Keratinocyte (primary cell): Measurements from ENCODE around the gene SCAND1. TPM values are rescaled to one million over a fixed set of nuclear protein-coding genes. Genes with fewer than 3 reads are reported as not detected.

Source experiments
- DNase-seq: peaks from one replicate; pipeline ENCODE4 v3.0.0-alpha.2; 2011; ENCODE audit warnings: low read depth, missing footprints, low spot score
- FAIRE-seq: peaks from 2 replicates; lab custom pipeline; 2011; peaks lifted over from hg19 to GRCh38; lab: Jason Lieb, UNC
- H2AFZ ChIP-seq: 2 replicates; pipeline ENCODE4 v1.6.0; 2012; ENCODE audit warnings: low read length, control low read depth, inconsistent platforms; ENCODE audit not compliant: control insufficient read depth
- H3K27ac ChIP-seq: 2 replicates; pipeline ENCODE4 v1.5.1; 2011; ENCODE audit warnings: low read length; ENCODE audit not compliant: control insufficient read depth, insufficient read depth
- H3K27me3 ChIP-seq: 3 replicates; pipeline ENCODE4 v1.6.0; 2011; ENCODE audit warnings: low read length; ENCODE audit not compliant: control insufficient read depth, insufficient read depth; ENCODE audit errors: extremely low read depth
- H3K36me3 ChIP-seq, 2 experiments: 2 replicates in 1 of 2; 3 replicates in 1 of 2; pipeline ENCODE4 v1.5.1; 2011; ENCODE audit warnings: low read length in 2 of 2, mild to moderate bottlenecking in 1 of 2; ENCODE audit not compliant: control insufficient read depth in 2 of 2, insufficient read depth in 2 of 2; ENCODE audit errors: extremely low read depth in 1 of 2
- H3K4me1 ChIP-seq: 3 replicates; pipeline ENCODE4 v1.5.1; 2011; ENCODE audit warnings: low read length; ENCODE audit not compliant: control insufficient read depth, insufficient read depth; ENCODE audit errors: extremely low read depth
- H3K4me2 ChIP-seq: 3 replicates; pipeline ENCODE4 v1.6.0; 2011; ENCODE audit warnings: low read depth, low read length; ENCODE audit not compliant: control insufficient read depth, insufficient read depth; ENCODE audit errors: extremely low read depth
- H3K4me3 ChIP-seq, 3 experiments: fragments of 200-600 bp in 1 of 3; sonication (generic) in 1 of 3; 2 replicates in 2 of 3; 3 replicates in 1 of 3; pipeline ENCODE4 v1.5.1; 2011 to 2016; ENCODE audit warnings: low read length in 3 of 3, mild to moderate bottlenecking in 3 of 3, control low read depth in 2 of 3, inconsistent platforms in 1 of 3, low read depth in 1 of 3, mixed read lengths in 1 of 3, mixed run types in 1 of 3, moderate library complexity in 1 of 3; ENCODE audit not compliant: control insufficient read depth in 2 of 3, insufficient read depth in 2 of 3; ENCODE audit errors: extremely low read depth in 1 of 3
- H3K79me2 ChIP-seq: 2 replicates; pipeline ENCODE4 v1.6.0; 2012; ENCODE audit warnings: low read length; ENCODE audit not compliant: control insufficient read depth, insufficient read depth
- H3K9ac ChIP-seq: 3 replicates; pipeline ENCODE4 v1.6.0; 2011; ENCODE audit warnings: low read length; ENCODE audit not compliant: control insufficient read depth, insufficient read depth; ENCODE audit errors: extremely low read depth
- H3K9me1 ChIP-seq: 3 replicates; pipeline ENCODE4 v1.6.0; 2011; ENCODE audit warnings: low read length; ENCODE audit not compliant: control insufficient read depth, insufficient read depth; ENCODE audit errors: extremely low read depth
- H3K9me3 ChIP-seq: 2 replicates; pipeline ENCODE4 v1.5.1; 2012; ENCODE audit warnings: low read depth, low read length; ENCODE audit not compliant: control insufficient read depth
- H4K20me1 ChIP-seq: 3 replicates; pipeline ENCODE4 v1.6.0; 2011; ENCODE audit warnings: low read length; ENCODE audit not compliant: control insufficient read depth, insufficient read depth; ENCODE audit errors: extremely low read depth
- EZH2 ChIP-seq: IDR thresholded peaks from one replicate; pipeline ENCODE4 v1.6.1; 2012; ENCODE audit warnings: inconsistent platforms, mild to moderate bottlenecking, low read length, moderate library complexity
- dilution Hi-C: fragments of 300-500 bp; cut with MboI; formaldehyde crosslinking; loops from one replicate; pipeline ENCODE4 v1.7.0; 2020; ENCODE audit warnings: low sequenced_read_pairs; ENCODE audit not compliant: extremely low pct_ligation_motif_present
- polyA plus RNA-seq, 5 experiments: library from polyadenylated mRNA; depleted of rRNA in 3 of 5; stranded (reverse) in 3 of 5; stranded (forward) in 1 of 5; unstranded in 1 of 5; fragments of >200 nt; gene quantifications; 1 replicate in 1 of 5; 2 replicates in 3 of 5; 3 replicates in 1 of 5; pipeline versions ENCODE4 v1.2.1 to v1.2.3, GENCODE V29; 2011 to 2012; ENCODE audit warnings: missing spikeins in 2 of 5, low read depth in 1 of 5, low replicate concordance in 1 of 5
- TF ChIP-seq, protein P1 (sequence below), 3 experiments: IDR thresholded peaks in 1 of 3; conservative IDR thresholded peaks in 1 of 3; optimal IDR thresholded peaks in 1 of 3; 2 replicates in 2 of 3; 3 replicates in 1 of 3; pipeline versions ENCODE3 to v1.5.1; 2011; ENCODE audit warnings: low read length in 3 of 3, mild to moderate bottlenecking in 3 of 3, moderate library complexity in 2 of 3, control low read depth in 1 of 3, inconsistent platforms in 1 of 3; ENCODE audit not compliant: insufficient read depth in 2 of 3; ENCODE audit errors: extremely low read depth in 1 of 3

Gene SCAND1
- polyA plus RNA-seq, 1 donor (not counting 4 experiments of a cell fraction or from before 2014, with no cell fraction given), result 5.8 TPM

DNA sequence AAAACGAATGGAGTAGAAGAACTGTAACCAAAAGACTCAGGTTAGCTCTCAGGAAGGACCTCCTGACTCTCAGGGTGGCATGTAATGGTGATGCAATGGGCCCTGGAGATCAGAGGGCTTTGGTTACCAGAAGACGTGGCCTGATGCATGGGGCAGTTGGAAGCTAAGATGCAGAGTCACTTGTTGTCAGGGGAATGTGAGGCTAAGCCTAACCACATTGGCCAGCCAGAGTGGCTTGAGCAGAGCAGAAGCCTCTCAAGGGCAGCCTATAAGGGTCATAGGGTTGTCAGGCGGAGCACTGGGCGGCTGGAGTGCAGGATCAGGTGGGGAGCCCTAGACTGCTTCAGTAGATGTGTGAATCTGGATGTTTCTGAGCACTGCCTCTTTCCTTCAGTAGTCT, 20.0 kb upstream of the SCAND1 start:
- TF ChIP-seq, protein P1, sequence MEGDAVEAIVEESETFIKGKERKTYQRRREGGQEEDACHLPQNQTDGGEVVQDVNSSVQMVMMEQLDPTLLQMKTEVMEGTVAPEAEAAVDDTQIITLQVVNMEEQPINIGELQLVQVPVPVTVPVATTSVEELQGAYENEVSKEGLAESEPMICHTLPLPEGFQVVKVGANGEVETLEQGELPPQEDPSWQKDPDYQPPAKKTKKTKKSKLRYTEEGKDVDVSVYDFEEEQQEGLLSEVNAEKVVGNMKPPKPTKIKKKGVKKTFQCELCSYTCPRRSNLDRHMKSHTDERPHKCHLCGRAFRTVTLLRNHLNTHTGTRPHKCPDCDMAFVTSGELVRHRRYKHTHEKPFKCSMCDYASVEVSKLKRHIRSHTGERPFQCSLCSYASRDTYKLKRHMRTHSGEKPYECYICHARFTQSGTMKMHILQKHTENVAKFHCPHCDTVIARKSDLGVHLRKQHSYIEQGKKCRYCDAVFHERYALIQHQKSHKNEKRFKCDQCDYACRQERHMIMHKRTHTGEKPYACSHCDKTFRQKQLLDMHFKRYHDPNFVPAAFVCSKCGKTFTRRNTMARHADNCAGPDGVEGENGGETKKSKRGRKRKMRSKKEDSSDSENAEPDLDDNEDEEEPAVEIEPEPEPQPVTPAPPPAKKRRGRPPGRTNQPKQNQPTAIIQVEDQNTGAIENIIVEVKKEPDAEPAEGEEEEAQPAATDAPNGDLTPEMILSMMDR (optimal IDR thresholded peaks at IDR 0.05 in 1 of 3, IDR thresholded peaks at IDR 0.05 in 1 of 3, conservative IDR thresholded peaks at IDR 0.05 in 1 of 3; ENCODE audit: extremely low read depth in 1 of 3, insufficient read depth in 2 of 3, low read length in 3 of 3), result no peak
- TF ChIP-seq EZH2, result no peak
- Histone ChIP-seq H3K9ac (no peak overlapping the region), H3K9me3 (peaks cover 2% of the 10 kb centered on the region), H3K4me2 (no peak overlapping the region), H3K27me3 (no peaks in the 10 kb centered on the region), H2AFZ (no peak overlapping the region), H3K79me2 (no peaks in the 10 kb centered on the region), H3K36me3 (no peaks in the 10 kb centered on the region), H4K20me1 (no peaks in the 10 kb centered on the region), H3K4me1 (no peaks in the 10 kb centered on the region), H3K27ac (no peak overlapping the region), H3K9me1 (no peaks in the 10 kb centered on the region), H3K4me3 (no peak overlapping the region)
- FAIRE-seq (no peak), DNase-seq (no peak)
- dilution Hi-C loops, result no loop called here

DNA sequence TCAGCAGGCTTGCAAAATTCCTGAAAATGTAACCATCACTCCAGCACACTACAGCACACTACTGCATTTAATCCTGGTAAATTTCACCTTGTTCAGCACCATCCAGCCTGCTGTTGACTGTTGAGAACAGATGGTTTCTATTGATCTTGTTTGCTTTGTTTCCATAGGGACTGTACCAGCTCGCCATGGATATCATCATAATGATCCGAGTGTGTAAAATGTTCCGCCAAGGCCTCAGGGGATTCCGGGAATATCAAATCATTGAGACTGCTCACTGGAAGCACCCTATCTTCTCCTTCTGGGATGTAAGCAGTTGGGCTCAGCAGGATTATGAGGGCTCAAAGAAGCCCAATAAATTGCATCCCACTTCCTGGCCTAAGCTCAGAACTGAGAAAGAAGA, 18.2 kb upstream of the SCAND1 start:
- H3K36me3 ChIP-seq, result no peaks in the 10 kb centered on the region
- no peaks in the 10 kb centered on the region for H3K9me1 ChIP-seq
- no peak overlapping the region for H3K4me2 ChIP-seq
- no peak overlapping the region for H2AFZ ChIP-seq
- no peak overlapping the region for H3K27ac ChIP-seq
- TF ChIP-seq, protein P1 (optimal IDR thresholded peaks at IDR 0.05 in 1 of 3, IDR thresholded peaks at IDR 0.05 in 1 of 3, conservative IDR thresholded peaks at IDR 0.05 in 1 of 3; ENCODE audit: extremely low read depth in 1 of 3, insufficient read depth in 2 of 3, low read length in 3 of 3), result no peak
- no peak for TF ChIP-seq EZH2
- no peaks in the 10 kb centered on the region for H3K27me3 ChIP-seq
- dilution Hi-C loops, result no loop called here
- no peaks in the 10 kb centered on the region for H3K79me2 ChIP-seq
- no peak overlapping the region for H3K4me3 ChIP-seq
- DNase-seq (no peak), FAIRE-seq (no peak)
- no peaks in the 10 kb centered on the region for H4K20me1 ChIP-seq
- peaks cover 6% of the 10 kb centered on the region for H3K4me1 ChIP-seq
- H3K9me3 ChIP-seq, result peaks cover 2% of the 10 kb centered on the region
- H3K9ac ChIP-seq, result no peak overlapping the region
